Liver (tissue), 3 donors: ENCODE measurements around the gene ASIC4.

Experiments
- RAD21 ChIP-seq, 2 donors: IDR thresholded peaks; 2 replicates each; pipeline ENCODE4 v1.6.1; 2016; ENCODE audit warnings: antibody characterized with exemption in 2 of 2, mild to moderate bottlenecking in 2 of 2
- TAF1 ChIP-seq: conservative IDR thresholded peaks from 2 replicates; pipeline ENCODE4 v1.6.1; 2016; ENCODE audit warnings: antibody characterized with exemption, mild to moderate bottlenecking
- YY1 ChIP-seq: IDR thresholded peaks from 2 replicates; pipeline ENCODE4 v1.6.1; 2016; ENCODE audit warnings: antibody characterized with exemption, mild to moderate bottlenecking
- TF ChIP-seq, protein P1 (sequence below): fragments of 150-350 bp; IDR thresholded peaks from 2 replicates; pipeline ENCODE4 v1.5.1; 2017; ENCODE audit warnings: improper control_type of control experiment, low read depth, low read length; ENCODE audit not compliant: missing input control
- donor health status: healthy.
- donor health status: healthy.

DNA sequence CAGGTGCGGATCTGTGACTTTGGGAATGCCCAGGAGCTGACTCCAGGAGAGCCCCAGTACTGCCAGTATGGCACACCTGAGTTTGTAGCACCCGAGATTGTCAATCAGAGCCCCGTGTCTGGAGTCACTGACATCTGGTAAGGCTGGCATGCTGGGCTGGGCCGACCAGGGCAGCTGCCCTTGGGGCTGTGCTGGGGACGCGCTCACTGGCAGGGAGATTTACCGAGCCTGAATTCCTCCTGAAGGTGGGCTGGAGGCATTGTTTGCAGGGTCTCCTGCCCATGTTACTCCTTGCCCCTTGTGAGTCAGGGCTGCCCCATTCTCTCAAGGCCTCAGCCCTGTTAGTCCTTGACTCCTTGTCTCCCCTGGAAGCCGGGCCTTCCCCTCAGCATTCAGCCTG is 34.3 kb upstream of the ASIC4 start:
- TF ChIP-seq RAD21 (IDR thresholded peaks at IDR 0.05) = no peak
- TF ChIP-seq, protein P1, sequence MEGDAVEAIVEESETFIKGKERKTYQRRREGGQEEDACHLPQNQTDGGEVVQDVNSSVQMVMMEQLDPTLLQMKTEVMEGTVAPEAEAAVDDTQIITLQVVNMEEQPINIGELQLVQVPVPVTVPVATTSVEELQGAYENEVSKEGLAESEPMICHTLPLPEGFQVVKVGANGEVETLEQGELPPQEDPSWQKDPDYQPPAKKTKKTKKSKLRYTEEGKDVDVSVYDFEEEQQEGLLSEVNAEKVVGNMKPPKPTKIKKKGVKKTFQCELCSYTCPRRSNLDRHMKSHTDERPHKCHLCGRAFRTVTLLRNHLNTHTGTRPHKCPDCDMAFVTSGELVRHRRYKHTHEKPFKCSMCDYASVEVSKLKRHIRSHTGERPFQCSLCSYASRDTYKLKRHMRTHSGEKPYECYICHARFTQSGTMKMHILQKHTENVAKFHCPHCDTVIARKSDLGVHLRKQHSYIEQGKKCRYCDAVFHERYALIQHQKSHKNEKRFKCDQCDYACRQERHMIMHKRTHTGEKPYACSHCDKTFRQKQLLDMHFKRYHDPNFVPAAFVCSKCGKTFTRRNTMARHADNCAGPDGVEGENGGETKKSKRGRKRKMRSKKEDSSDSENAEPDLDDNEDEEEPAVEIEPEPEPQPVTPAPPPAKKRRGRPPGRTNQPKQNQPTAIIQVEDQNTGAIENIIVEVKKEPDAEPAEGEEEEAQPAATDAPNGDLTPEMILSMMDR = no peak
- no peak for TF ChIP-seq YY1
- TF ChIP-seq TAF1 = no peak
